Keratinocyte (primary cell): ENCODE measurements around the gene GLI3. TPM values are rescaled to one million over a fixed set of nuclear protein-coding genes. Genes with fewer than 3 reads are reported as not detected.

Source experiments
- DNase-seq: peaks from one replicate; pipeline ENCODE4 v3.0.0-alpha.2; 2011; ENCODE audit warnings: low read depth, missing footprints, low spot score
- FAIRE-seq: peaks from 2 replicates; lab custom pipeline; 2011; peaks lifted over from hg19 to GRCh38; lab: Jason Lieb, UNC
- H2AFZ ChIP-seq: 2 replicates; pipeline ENCODE4 v1.6.0; 2012; ENCODE audit warnings: low read length, control low read depth, inconsistent platforms; ENCODE audit not compliant: control insufficient read depth
- H3K27ac ChIP-seq: 2 replicates; pipeline ENCODE4 v1.5.1; 2011; ENCODE audit warnings: low read length; ENCODE audit not compliant: control insufficient read depth, insufficient read depth
- H3K27me3 ChIP-seq: 3 replicates; pipeline ENCODE4 v1.6.0; 2011; ENCODE audit warnings: low read length; ENCODE audit not compliant: control insufficient read depth, insufficient read depth; ENCODE audit errors: extremely low read depth
- H3K36me3 ChIP-seq, 2 experiments: 2 replicates in 1 of 2; 3 replicates in 1 of 2; pipeline ENCODE4 v1.5.1; 2011; ENCODE audit warnings: low read length in 2 of 2, mild to moderate bottlenecking in 1 of 2; ENCODE audit not compliant: control insufficient read depth in 2 of 2, insufficient read depth in 2 of 2; ENCODE audit errors: extremely low read depth in 1 of 2
- H3K4me1 ChIP-seq: 3 replicates; pipeline ENCODE4 v1.5.1; 2011; ENCODE audit warnings: low read length; ENCODE audit not compliant: control insufficient read depth, insufficient read depth; ENCODE audit errors: extremely low read depth
- H3K4me2 ChIP-seq: 3 replicates; pipeline ENCODE4 v1.6.0; 2011; ENCODE audit warnings: low read depth, low read length; ENCODE audit not compliant: control insufficient read depth, insufficient read depth; ENCODE audit errors: extremely low read depth
- H3K4me3 ChIP-seq, 3 experiments: fragments of 200-600 bp in 1 of 3; sonication (generic) in 1 of 3; 2 replicates in 2 of 3; 3 replicates in 1 of 3; pipeline ENCODE4 v1.5.1; 2011 to 2016; ENCODE audit warnings: low read length in 3 of 3, mild to moderate bottlenecking in 3 of 3, control low read depth in 2 of 3, inconsistent platforms in 1 of 3, low read depth in 1 of 3, mixed read lengths in 1 of 3, mixed run types in 1 of 3, moderate library complexity in 1 of 3; ENCODE audit not compliant: control insufficient read depth in 2 of 3, insufficient read depth in 2 of 3; ENCODE audit errors: extremely low read depth in 1 of 3
- H3K79me2 ChIP-seq: 2 replicates; pipeline ENCODE4 v1.6.0; 2012; ENCODE audit warnings: low read length; ENCODE audit not compliant: control insufficient read depth, insufficient read depth
- H3K9ac ChIP-seq: 3 replicates; pipeline ENCODE4 v1.6.0; 2011; ENCODE audit warnings: low read length; ENCODE audit not compliant: control insufficient read depth, insufficient read depth; ENCODE audit errors: extremely low read depth
- H3K9me1 ChIP-seq: 3 replicates; pipeline ENCODE4 v1.6.0; 2011; ENCODE audit warnings: low read length; ENCODE audit not compliant: control insufficient read depth, insufficient read depth; ENCODE audit errors: extremely low read depth
- H3K9me3 ChIP-seq: 2 replicates; pipeline ENCODE4 v1.5.1; 2012; ENCODE audit warnings: low read depth, low read length; ENCODE audit not compliant: control insufficient read depth
- H4K20me1 ChIP-seq: 3 replicates; pipeline ENCODE4 v1.6.0; 2011; ENCODE audit warnings: low read length; ENCODE audit not compliant: control insufficient read depth, insufficient read depth; ENCODE audit errors: extremely low read depth
- CTCF ChIP-seq, 3 experiments: IDR thresholded peaks in 1 of 3; conservative IDR thresholded peaks in 1 of 3; optimal IDR thresholded peaks in 1 of 3; 2 replicates in 2 of 3; 3 replicates in 1 of 3; pipeline versions ENCODE3 to v1.5.1; 2011; ENCODE audit warnings: low read length in 3 of 3, mild to moderate bottlenecking in 3 of 3, moderate library complexity in 2 of 3, control low read depth in 1 of 3, inconsistent platforms in 1 of 3; ENCODE audit not compliant: insufficient read depth in 2 of 3; ENCODE audit errors: extremely low read depth in 1 of 3
- EZH2 ChIP-seq: IDR thresholded peaks from one replicate; pipeline ENCODE4 v1.6.1; 2012; ENCODE audit warnings: inconsistent platforms, mild to moderate bottlenecking, low read length, moderate library complexity
- dilution Hi-C: fragments of 300-500 bp; cut with MboI; formaldehyde crosslinking; loops from one replicate; pipeline ENCODE4 v1.7.0; 2020; ENCODE audit warnings: low sequenced_read_pairs; ENCODE audit not compliant: extremely low pct_ligation_motif_present
- polyA plus RNA-seq, 5 experiments: library from polyadenylated mRNA; depleted of rRNA in 3 of 5; stranded (reverse) in 3 of 5; stranded (forward) in 1 of 5; unstranded in 1 of 5; fragments of >200 nt; gene quantifications; 1 replicate in 1 of 5; 2 replicates in 3 of 5; 3 replicates in 1 of 5; pipeline versions ENCODE4 v1.2.1 to v1.2.3, GENCODE V29; 2011 to 2012; ENCODE audit warnings: missing spikeins in 2 of 5, low read depth in 1 of 5, low replicate concordance in 1 of 5

GLI3 gene
- polyA plus RNA-seq, 1 donor (not counting 4 experiments of a cell fraction or from before 2014, with no cell fraction given), result 3.6 TPM

- no peak for DNase-seq
- Histone ChIP-seq H3K4me1 (peaks cover 23% of the 10 kb centered on the region), H3K4me2 (no peak overlapping the region), H3K36me3 (no peaks in the 10 kb centered on the region), H2AFZ (no peak overlapping the region), H3K9me3 (no peaks in the 10 kb centered on the region), H3K27me3 (no peaks in the 10 kb centered on the region), H3K9ac (no peak overlapping the region), H4K20me1 (no peaks in the 10 kb centered on the region), H3K4me3 (no peak overlapping the region), H3K79me2 (no peaks in the 10 kb centered on the region), H3K9me1 (no peaks in the 10 kb centered on the region), H3K27ac (no peak overlapping the region)
- dilution Hi-C loops, result no loop called here
- no peak for TF ChIP-seq EZH2
- no peak for TF ChIP-seq CTCF (optimal IDR thresholded peaks at IDR 0.05 in 1 of 3, IDR thresholded peaks at IDR 0.05 in 1 of 3, conservative IDR thresholded peaks at IDR 0.05 in 1 of 3; ENCODE audit: extremely low read depth in 1 of 3, insufficient read depth in 2 of 3, low read length in 3 of 3)
- no peak for FAIRE-seq
Measured at GRCh38 chr7:42164881-42165428, 72.1 kb downstream of the GLI3 start.

- TF ChIP-seq EZH2 (no peak), CTCF (optimal IDR thresholded peaks at IDR 0.05 in 1 of 3, IDR thresholded peaks at IDR 0.05 in 1 of 3, conservative IDR thresholded peaks at IDR 0.05 in 1 of 3; ENCODE audit: extremely low read depth in 1 of 3, insufficient read depth in 2 of 3, low read length in 3 of 3) (no peak)
- Histone ChIP-seq H3K9me3 (no peaks in the 10 kb centered on the region), H3K27me3 (no peaks in the 10 kb centered on the region), H3K36me3 (no peaks in the 10 kb centered on the region), H4K20me1 (no peaks in the 10 kb centered on the region), H3K4me2 (no peak overlapping the region), H3K79me2 (no peaks in the 10 kb centered on the region), H2AFZ (no peak overlapping the region), H3K27ac (no peak overlapping the region), H3K4me1 (peaks cover 21% of the 10 kb centered on the region), H3K9me1 (no peaks in the 10 kb centered on the region), H3K4me3 (no peak overlapping the region), H3K9ac (no peak overlapping the region)
- DNase-seq (no peak), FAIRE-seq (no peak)
- dilution Hi-C loops, result no loop called here
Measured at GRCh38 chr7:42162560-42163325, 74.3 kb downstream of the GLI3 start.
